Endodermal cell (in vitro differentiated cells): ENCODE results near the gene MADD. TPM values are rescaled to one million over a fixed set of nuclear protein-coding genes. Genes with fewer than 3 reads are reported as not detected.

Experiments used
- DNase-seq: peaks from one replicate; pipeline ENCODE4 v3.0.0-alpha.2; 2017
- H3K27ac ChIP-seq: 2 replicates; pipeline ENCODE4 v1.5.1; 2013; ENCODE audit warnings: mild to moderate bottlenecking, low read depth, low read length, moderate library complexity
- H3K27me3 ChIP-seq: 2 replicates; pipeline ENCODE4 v1.6.1; 2013; ENCODE audit warnings: mild to moderate bottlenecking, low read length, moderate library complexity; ENCODE audit not compliant: insufficient read depth, control insufficient read depth, poor library complexity, severe bottlenecking
- H3K36me3 ChIP-seq: 2 replicates; pipeline ENCODE4 v1.7.0; 2013; ENCODE audit warnings: mild to moderate bottlenecking, low read length, moderate library complexity; ENCODE audit not compliant: control insufficient read depth, insufficient read depth
- H3K4me1 ChIP-seq: one replicate; pipeline ENCODE4 v1.7.0; 2013; ENCODE audit warnings: low read length; ENCODE audit not compliant: control insufficient read depth, insufficient read depth
- H3K4me3 ChIP-seq: 2 replicates; pipeline ENCODE4 v1.5.1; 2013; ENCODE audit warnings: mild to moderate bottlenecking, low read length, moderate library complexity
- H3K9ac ChIP-seq: 2 replicates; pipeline ENCODE4 v1.6.1; 2013; ENCODE audit warnings: mild to moderate bottlenecking, low read length, moderate library complexity; ENCODE audit not compliant: poor library complexity, severe bottlenecking; ENCODE audit errors: extremely low read depth
- H3K9me3 ChIP-seq: 2 replicates; pipeline ENCODE4 v1.6.1; 2013; ENCODE audit warnings: mild to moderate bottlenecking, low read length, moderate library complexity; ENCODE audit not compliant: control insufficient read depth
- H3K27ac Mint-ChIP-seq: 2 replicates; pipeline ENCODE4 v1.8.0; 2020; ENCODE audit warnings: mixed read lengths
- H3K27me3 Mint-ChIP-seq: 2 replicates; pipeline ENCODE4 v1.8.0; 2021; ENCODE audit warnings: mild to moderate bottlenecking, mixed read lengths; ENCODE audit not compliant: insufficient read depth
- H3K36me3 Mint-ChIP-seq: 2 replicates; pipeline ENCODE4 v1.8.0; 2020; ENCODE audit warnings: low read depth, mixed read lengths
- H3K4me1 Mint-ChIP-seq: 2 replicates; pipeline ENCODE4 v1.8.0; 2020; ENCODE audit warnings: mixed read lengths
- H3K4me3 Mint-ChIP-seq: 2 replicates; pipeline ENCODE4 v1.8.0; 2020; ENCODE audit warnings: mild to moderate bottlenecking, moderate library complexity, mixed read lengths
- H3K9me3 Mint-ChIP-seq: 2 replicates; pipeline ENCODE4 v1.8.0; 2020; ENCODE audit warnings: mild to moderate bottlenecking, mixed read lengths
- WGBS, 2 experiments: methylation state at CpG; one replicate each; pipeline versions ENCODE4 v1.1.5 to v1.1.7; 2013; ENCODE audit warnings: missing lambda C conversion rate in 2 of 2, mixed read lengths in 1 of 2; ENCODE audit not compliant: insufficient coverage in 1 of 2, insufficient read length in 1 of 2; 5-methylcytosine and 5-hydroxymethylcytosine counted together
- total RNA-seq, 2 donors: library from RNA; stranded (reverse); fragmentation: NEBNext Ultra II Directional in 1 of 2; extraction: Animal tissue kit (Norgen Biotek cat#: 25700) in 1 of 2; gene quantifications; 2 replicates in 1 of 2; 3 replicates in 1 of 2; pipeline ENCODE4 v1.2.1, GENCODE V29; 2021
- TF ChIP-seq, protein P1 (sequence below): fragments of 200-600 bp; sonication (generic); conservative IDR thresholded peaks from 2 replicates; pipeline ENCODE4 v1.5.0; 2021; ENCODE audit warnings: antibody characterized with exemption, mild to moderate bottlenecking

Gene MADD
- total RNA-seq, 2 donors from 2014 or later, result 30.2 to 36.0 TPM

DNA sequence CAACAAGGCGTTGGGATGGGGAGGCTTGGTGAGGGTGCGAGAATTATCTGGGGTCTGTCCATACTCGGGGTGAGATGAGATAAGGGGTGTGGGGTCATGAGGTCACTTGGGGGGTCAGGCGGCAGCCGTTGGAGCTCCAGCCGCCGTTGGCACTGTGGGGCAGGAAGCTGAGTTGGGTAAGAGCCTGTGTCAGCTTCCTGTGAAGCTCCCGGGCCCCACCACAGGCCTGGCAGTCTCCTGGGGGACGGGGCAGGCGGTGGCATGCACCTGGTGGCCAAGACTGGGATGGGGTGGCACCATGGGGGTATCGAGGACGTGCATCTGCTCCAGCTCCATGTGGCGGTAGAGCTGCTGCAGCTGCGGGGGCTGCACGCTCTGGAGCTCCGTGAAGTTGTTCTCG is 89.7 kb downstream of the MADD start:
- Mint-ChIP-seq H3K4me3 (no peak overlapping the region), H3K4me1 (peaks cover under 1% of the 10 kb centered on the region), H3K27ac (peak overlapping the region; percentile 7), H3K9me3 (no peaks in the 10 kb centered on the region), H3K27me3 (no peaks in the 10 kb centered on the region), H3K36me3 (no peaks in the 10 kb centered on the region)
- no peaks in the 10 kb centered on the region for H3K4me1 ChIP-seq
- TF ChIP-seq, protein P1, sequence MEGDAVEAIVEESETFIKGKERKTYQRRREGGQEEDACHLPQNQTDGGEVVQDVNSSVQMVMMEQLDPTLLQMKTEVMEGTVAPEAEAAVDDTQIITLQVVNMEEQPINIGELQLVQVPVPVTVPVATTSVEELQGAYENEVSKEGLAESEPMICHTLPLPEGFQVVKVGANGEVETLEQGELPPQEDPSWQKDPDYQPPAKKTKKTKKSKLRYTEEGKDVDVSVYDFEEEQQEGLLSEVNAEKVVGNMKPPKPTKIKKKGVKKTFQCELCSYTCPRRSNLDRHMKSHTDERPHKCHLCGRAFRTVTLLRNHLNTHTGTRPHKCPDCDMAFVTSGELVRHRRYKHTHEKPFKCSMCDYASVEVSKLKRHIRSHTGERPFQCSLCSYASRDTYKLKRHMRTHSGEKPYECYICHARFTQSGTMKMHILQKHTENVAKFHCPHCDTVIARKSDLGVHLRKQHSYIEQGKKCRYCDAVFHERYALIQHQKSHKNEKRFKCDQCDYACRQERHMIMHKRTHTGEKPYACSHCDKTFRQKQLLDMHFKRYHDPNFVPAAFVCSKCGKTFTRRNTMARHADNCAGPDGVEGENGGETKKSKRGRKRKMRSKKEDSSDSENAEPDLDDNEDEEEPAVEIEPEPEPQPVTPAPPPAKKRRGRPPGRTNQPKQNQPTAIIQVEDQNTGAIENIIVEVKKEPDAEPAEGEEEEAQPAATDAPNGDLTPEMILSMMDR, result no peak
- no peak overlapping the region for H3K4me3 ChIP-seq
- peaks cover 9% of the 10 kb centered on the region for H3K9me3 ChIP-seq
- WGBS, 2 experiments, result 92% methylated on average over 6 to 17 of the region's 17 CpGs
- no peaks in the 10 kb centered on the region for H3K27me3 ChIP-seq
- no peak for DNase-seq
- H3K9ac ChIP-seq, result no peak overlapping the region
- H3K36me3 ChIP-seq, result no peaks in the 10 kb centered on the region
- no peak overlapping the region for H3K27ac ChIP-seq

DNA sequence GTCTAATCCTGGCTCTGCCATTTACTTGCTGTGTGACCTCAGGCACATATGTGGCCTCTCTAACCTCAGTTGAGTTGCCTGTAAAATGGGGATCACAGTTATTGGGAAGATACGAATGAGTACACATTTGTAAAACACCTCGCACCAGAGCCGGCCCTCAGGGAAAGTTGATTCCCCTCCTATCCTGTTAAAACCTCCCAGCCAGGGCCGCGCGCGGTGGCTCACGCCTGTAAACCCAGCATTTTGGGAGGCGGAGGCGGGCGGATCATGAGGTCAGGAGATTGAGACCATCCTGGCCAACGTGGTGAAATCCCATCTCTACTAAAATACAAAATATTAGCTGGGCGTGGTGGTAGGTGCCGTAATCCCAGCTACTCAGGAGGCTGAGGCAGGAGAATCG is 90.4 kb downstream of the MADD start:
- no peak overlapping the region for H3K4me3 ChIP-seq
- H3K9ac ChIP-seq, result no peak overlapping the region
- H3K27me3 ChIP-seq, result no peaks in the 10 kb centered on the region
- TF ChIP-seq, protein P1, result no peak
- Mint-ChIP-seq H3K27me3 (no peaks in the 10 kb centered on the region), H3K4me1 (no peaks in the 10 kb centered on the region), H3K27ac (no peak overlapping the region), H3K9me3 (no peaks in the 10 kb centered on the region), H3K4me3 (no peak overlapping the region), H3K36me3 (no peaks in the 10 kb centered on the region)
- H3K4me1 ChIP-seq, result no peaks in the 10 kb centered on the region
- no peaks in the 10 kb centered on the region for H3K36me3 ChIP-seq
- DNase-seq, result no peak
- WGBS, 2 experiments, result 96 to 97% methylated on average over 6 to 15 of the region's 15 CpGs
- no peak overlapping the region for H3K27ac ChIP-seq
- peaks cover 9% of the 10 kb centered on the region for H3K9me3 ChIP-seq

DNA sequence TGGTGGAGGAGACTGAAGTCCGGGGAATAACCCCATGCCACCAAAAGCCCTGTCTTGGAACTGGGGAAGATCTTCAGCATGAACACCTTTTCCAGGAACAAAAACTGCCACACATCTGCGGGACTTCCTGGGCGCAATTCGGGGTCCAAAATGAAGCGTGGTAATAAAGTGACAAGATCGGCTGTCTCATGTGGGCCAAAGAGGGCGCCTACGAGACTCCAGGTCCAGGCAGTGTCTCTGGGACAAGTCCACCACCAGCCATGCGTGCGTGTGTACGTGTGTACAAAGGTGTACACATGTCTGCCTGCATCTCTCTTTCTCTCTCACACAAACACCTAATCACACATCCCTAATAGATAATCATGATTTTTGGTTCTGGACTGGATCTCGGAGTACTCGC is 91.5 kb downstream of the MADD start:
- Mint-ChIP-seq H3K27ac (no peak overlapping the region), H3K27me3 (no peaks in the 10 kb centered on the region)
- H3K9me3 ChIP-seq, result peaks cover 8% of the 10 kb centered on the region

More for the DNA sequence above, 91.5 kb downstream of the MADD start:
- no peak overlapping the region for H3K4me3 Mint-ChIP-seq
- DNase-seq, result peak; percentile 47
- H3K36me3 ChIP-seq, result no peaks in the 10 kb centered on the region
- no peak overlapping the region for H3K4me3 ChIP-seq
- no peak overlapping the region for H3K27ac ChIP-seq
- H3K9me3 Mint-ChIP-seq, result no peaks in the 10 kb centered on the region
- H3K36me3 Mint-ChIP-seq, result no peaks in the 10 kb centered on the region
- H3K27me3 ChIP-seq, result no peaks in the 10 kb centered on the region
- H3K4me1 Mint-ChIP-seq, result no peaks in the 10 kb centered on the region
- TF ChIP-seq, protein P1, result no peak
- 91 to 96% methylated on average over 9 to 13 of the region's 13 CpGs for WGBS, 2 experiments
- H3K9ac ChIP-seq, result no peak overlapping the region
- no peaks in the 10 kb centered on the region for H3K4me1 ChIP-seq
